ENCODE measurements around the gene CTU1.

CTU1 gene

DNA sequence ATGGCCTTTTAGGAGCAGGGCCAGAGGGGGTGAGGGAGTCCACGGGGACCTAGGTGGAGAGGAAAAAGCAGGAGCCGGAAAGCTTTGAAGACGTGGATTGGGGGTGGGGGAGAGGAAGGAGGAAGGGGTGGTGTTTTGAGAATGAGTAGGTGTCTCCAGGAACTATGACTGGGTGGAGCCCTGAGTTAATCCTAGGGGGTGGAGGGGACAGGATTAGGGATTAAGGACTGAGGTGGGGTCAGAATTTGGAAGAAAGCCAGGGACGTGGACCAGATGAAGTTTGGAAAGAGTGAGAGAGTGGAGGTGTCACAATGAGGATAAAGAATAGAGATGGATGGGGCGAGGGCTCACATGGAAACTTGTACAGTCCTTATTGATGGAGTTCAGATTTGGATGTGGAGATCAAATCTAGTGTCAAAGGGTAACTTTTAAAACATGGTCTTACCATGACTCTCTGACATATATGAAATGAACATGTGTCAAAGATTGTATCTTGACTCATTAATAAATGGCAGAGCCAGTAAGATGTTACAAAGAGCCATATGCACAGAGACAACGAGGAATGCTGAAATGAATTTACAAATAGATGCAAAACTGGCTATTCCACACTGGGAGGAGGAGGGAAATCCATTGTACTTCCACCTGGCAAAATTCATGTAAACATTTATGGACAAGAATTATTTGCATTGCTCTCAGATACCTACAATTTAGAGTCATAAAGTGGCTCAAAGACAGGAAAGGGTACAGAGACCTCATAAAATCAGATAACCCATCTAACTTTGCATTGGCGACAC is 41.6 kb downstream of the CTU1 start:
- no peak overlapping the region for H3K27ac ChIP-seq (ENCODE audit: low read length)

DNA sequence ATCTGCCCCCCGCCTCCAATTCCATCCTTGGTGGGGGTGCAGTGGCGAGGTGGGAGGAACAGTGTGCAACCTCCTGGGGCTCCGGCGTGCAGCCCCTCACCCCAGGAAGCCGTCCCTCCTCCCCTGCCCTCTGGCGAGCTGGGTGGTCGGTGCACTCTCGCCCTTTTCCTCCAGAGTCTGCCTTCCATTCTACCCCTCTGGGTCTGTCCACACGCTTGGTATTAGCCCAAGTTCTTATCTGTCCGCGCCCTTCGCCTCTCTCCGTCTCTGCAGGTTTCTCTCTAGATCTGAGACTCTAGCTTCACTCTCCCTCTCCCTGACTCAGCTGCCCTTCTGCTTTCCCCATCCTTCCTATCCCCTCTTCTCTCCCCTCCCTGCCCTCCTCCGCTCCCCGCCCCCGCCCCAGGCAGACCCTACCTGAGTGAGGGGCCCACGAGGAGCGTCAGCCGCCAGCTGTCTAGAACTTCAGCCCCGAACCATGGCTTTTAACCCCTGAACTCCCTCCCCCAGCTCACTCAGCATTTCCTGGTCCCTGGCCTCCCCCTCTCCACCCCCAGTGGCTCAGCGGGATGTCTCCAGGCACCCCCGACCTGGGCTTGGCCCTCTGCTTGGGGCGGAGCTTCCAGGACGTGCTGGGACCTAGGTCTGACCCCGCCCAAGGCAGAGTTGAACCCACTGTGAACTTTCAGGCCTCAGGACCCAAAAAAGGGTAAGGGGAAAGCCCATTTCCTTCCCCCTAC is 42.8 kb downstream of the CTU1 start:
- Histone ChIP-seq H3K4me3 (ENCODE audit: low read length in 2 of 2) (no peak overlapping the region), H3K36me3 (ENCODE audit: control insufficient read depth in 2 of 2, insufficient read depth in 2 of 2, low read length in 2 of 2) (no peaks in the 10 kb centered on the region), H3K27ac (ENCODE audit: low read length) (no peak overlapping the region), H3K27me3 (ENCODE audit: control insufficient read depth in 1 of 2, insufficient read depth in 2 of 2, low read length in 2 of 2) (peaks cover 18 to 21% of the 10 kb centered on the region in 2 donors), H3K4me1 (ENCODE audit: control insufficient read depth, insufficient read depth, low read length) (no peaks in the 10 kb centered on the region), H3K9me3 (ENCODE audit: control insufficient read depth in 2 of 2, low read length in 2 of 2) (peaks cover 0 to 2% of the 10 kb centered on the region in 2 donors), H3K9ac (ENCODE audit: low read length in 2 of 2) (no peak overlapping the region)

More for the DNA sequence above, 41.6 kb downstream of the CTU1 start:
- H3K4me1 ChIP-seq (ENCODE audit: control insufficient read depth, insufficient read depth, low read length), result no peaks in the 10 kb centered on the region
- H3K9ac ChIP-seq (ENCODE audit: low read length in 2 of 2), result no peak overlapping the region
- H3K36me3 ChIP-seq (ENCODE audit: control insufficient read depth in 2 of 2, insufficient read depth in 2 of 2, low read length in 2 of 2), result no peaks in the 10 kb centered on the region
- peaks cover 0 to 2% of the 10 kb centered on the region in 2 donors for H3K9me3 ChIP-seq (ENCODE audit: control insufficient read depth in 2 of 2, low read length in 2 of 2)
- H3K27me3 ChIP-seq (ENCODE audit: control insufficient read depth in 1 of 2, insufficient read depth in 2 of 2, low read length in 2 of 2), result peaks cover 14 to 21% of the 10 kb centered on the region in 2 donors
- no peak overlapping the region for H3K4me3 ChIP-seq (ENCODE audit: low read length in 2 of 2)

DNA sequence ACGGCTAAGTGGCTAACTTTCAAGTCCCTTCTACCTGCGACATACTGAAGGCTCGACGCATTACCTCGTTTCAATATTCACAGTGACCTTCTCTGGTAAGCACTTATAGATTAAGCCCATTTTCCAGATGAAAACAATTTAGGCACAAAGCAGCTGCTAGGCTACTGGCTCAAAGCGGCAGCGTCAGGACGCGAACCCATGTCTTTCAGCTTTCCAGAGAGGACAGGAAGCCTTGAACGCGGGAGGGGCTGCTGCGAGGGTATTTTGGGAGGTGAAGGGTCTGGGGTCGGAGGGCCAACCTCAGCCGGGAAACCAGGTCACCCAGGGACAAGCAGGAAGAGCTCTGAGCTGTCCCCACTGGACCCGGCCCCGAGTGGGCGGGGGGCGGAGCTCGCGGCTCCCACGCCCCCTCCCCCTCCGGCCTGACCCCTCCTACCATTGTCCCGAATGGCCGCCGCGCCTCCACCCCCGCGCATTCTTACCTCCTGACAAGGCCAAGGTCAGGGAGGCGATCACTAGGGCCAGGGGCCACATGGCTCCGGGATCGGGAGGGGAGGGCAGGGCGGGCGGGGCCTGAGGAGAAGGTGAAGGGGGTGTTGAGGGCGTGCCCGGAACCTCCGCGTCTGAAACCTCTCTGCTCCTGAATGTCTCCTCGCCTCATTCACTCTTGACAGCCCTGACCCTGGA is 43.5 kb downstream of the CTU1 start, which contains the start of gene KLK13:
TSS of gene KLK13 (minus strand) at position 559 of the 687 bp plus-strand sequence. CDS start at position 534, 25 bp downstream.
- Histone ChIP-seq H3K4me1 (ENCODE audit: control insufficient read depth, insufficient read depth, low read length) (no peaks in the 10 kb centered on the region), H3K27me3 (ENCODE audit: control insufficient read depth in 1 of 2, insufficient read depth in 2 of 2, low read length in 2 of 2) (peaks cover 15 to 23% of the 10 kb centered on the region in 2 donors), H3K36me3 (ENCODE audit: control insufficient read depth in 2 of 2, insufficient read depth in 2 of 2, low read length in 2 of 2) (no peaks in the 10 kb centered on the region), H3K9me3 (ENCODE audit: control insufficient read depth in 2 of 2, low read length in 2 of 2) (peaks cover 0 to 2% of the 10 kb centered on the region in 2 donors), H3K4me3 (ENCODE audit: low read length in 2 of 2) (no peak within 1 kb of the TSS), H3K27ac (ENCODE audit: low read length) (no peak within 1 kb of the TSS), H3K9ac (ENCODE audit: low read length in 2 of 2) (no peak within 1 kb of the TSS)

DNA sequence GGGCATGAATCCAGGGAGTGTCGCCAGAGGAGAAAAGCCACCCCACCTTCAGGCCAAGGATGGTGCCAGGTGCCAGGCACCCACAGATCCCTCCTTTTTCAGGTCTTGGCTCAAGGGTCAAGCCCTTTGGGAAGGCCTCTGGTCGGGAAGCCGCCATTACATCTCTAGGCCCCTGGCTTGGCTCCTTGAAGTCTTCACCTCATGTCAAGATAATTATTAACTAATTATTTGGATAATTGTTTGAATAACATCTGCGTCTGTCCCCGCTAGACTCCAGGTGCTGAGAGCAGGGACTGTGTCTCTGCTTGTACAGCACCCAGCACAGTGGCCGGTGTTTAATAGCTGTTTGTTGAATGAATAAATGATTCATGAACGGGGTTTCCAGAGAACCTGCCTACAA is 44.5 kb downstream of the CTU1 start:
- peaks cover 0 to 2% of the 10 kb centered on the region in 2 donors for H3K9me3 ChIP-seq (ENCODE audit: control insufficient read depth in 2 of 2, low read length in 2 of 2)
- no peak overlapping the region for H3K27ac ChIP-seq (ENCODE audit: low read length)
- no peaks in the 10 kb centered on the region for H3K4me1 ChIP-seq (ENCODE audit: control insufficient read depth, insufficient read depth, low read length)
- H3K27me3 ChIP-seq (ENCODE audit: control insufficient read depth in 1 of 2, insufficient read depth in 2 of 2, low read length in 2 of 2), result peaks cover 15 to 23% of the 10 kb centered on the region in 2 donors
- no peaks in the 10 kb centered on the region for H3K36me3 ChIP-seq (ENCODE audit: control insufficient read depth in 2 of 2, insufficient read depth in 2 of 2, low read length in 2 of 2)
- no peak overlapping the region for H3K4me3 ChIP-seq (ENCODE audit: low read length in 2 of 2)
- H3K9ac ChIP-seq (ENCODE audit: low read length in 2 of 2), result no peak overlapping the region

DNA sequence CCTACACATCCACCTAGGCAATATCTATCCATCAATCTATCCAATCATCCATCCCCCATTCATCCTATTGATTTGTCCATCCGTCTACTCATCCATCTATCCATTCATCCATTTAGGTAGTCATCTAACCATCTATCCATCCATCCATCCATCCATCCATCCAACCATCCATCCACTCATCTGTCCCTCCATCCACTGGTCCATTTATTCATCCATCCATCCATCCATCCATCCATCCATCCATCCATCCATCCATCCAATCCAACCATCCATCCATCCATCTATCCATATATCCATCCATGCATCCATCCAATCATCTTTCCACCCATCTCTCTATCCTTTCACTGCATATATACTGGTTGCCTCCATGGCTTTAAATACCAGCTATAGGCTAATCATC is 47.2 kb downstream of the CTU1 start:
- H3K27me3 ChIP-seq (ENCODE audit: control insufficient read depth in 1 of 2, insufficient read depth in 2 of 2, low read length in 2 of 2), result peaks cover 15 to 19% of the 10 kb centered on the region in 2 donors
- H3K36me3 ChIP-seq (ENCODE audit: control insufficient read depth in 2 of 2, insufficient read depth in 2 of 2, low read length in 2 of 2), result no peaks in the 10 kb centered on the region
- H3K27ac ChIP-seq (ENCODE audit: low read length), result no peak overlapping the region
- no peak overlapping the region for H3K9ac ChIP-seq (ENCODE audit: low read length in 2 of 2)
- H3K9me3 ChIP-seq (ENCODE audit: control insufficient read depth in 2 of 2, low read length in 2 of 2), result peaks cover 0 to 2% of the 10 kb centered on the region in 2 donors
- H3K4me1 ChIP-seq (ENCODE audit: control insufficient read depth, insufficient read depth, low read length), result no peaks in the 10 kb centered on the region
- H3K4me3 ChIP-seq (ENCODE audit: low read length in 2 of 2), result no peak overlapping the region

DNA sequence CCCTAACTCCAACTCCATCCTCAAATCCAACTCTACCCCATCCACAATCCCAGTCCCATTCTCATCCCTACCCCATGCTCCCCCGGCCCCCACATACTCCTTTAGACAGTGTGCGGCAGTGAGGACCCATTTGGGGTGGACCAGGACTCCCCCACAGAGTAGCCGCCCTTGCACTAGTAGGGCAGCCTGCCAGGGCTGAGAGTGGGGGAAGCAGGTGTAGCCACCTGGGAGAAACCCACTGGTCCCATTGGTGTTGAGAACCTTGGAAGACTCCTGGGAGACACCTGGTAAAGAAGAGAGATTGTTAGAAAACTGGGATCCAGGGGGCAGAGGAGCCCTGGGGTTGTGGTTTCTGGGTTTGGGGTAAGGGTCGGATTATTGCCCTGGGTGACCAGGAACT is 47.9 kb downstream of the CTU1 start:
- Histone ChIP-seq H3K4me3 (ENCODE audit: low read length in 2 of 2) (no peak overlapping the region), H3K9me3 (ENCODE audit: control insufficient read depth in 2 of 2, low read length in 2 of 2) (peaks cover 0 to 2% of the 10 kb centered on the region in 2 donors), H3K27me3 (ENCODE audit: control insufficient read depth in 1 of 2, insufficient read depth in 2 of 2, low read length in 2 of 2) (peaks cover 15 to 17% of the 10 kb centered on the region in 2 donors), H3K4me1 (ENCODE audit: control insufficient read depth, insufficient read depth, low read length) (no peaks in the 10 kb centered on the region), H3K36me3 (ENCODE audit: control insufficient read depth in 2 of 2, insufficient read depth in 2 of 2, low read length in 2 of 2) (no peaks in the 10 kb centered on the region), H3K9ac (ENCODE audit: low read length in 2 of 2) (no peak overlapping the region), H3K27ac (ENCODE audit: low read length) (no peak overlapping the region)

DNA sequence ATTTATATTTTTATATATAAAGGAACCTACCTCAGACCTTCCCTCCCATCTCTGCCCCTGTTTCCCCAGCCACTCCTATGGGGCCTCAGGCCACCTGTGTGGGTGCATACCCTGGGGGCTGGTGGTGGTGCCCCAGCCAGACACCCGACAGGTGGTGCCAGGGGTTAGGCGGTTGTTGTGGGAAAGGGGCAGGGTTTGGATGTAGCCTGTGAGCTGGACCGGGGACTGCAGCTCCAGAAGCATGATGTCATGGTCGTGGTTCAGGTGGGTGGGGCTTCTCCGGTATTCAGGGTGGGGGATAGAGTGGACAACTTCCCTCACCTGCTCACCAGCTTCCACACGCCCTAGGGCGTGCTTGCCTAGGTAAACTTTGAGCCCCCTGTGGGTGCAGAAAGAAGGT is 48.5 kb downstream of the CTU1 start:
- Histone ChIP-seq H3K27me3 (ENCODE audit: control insufficient read depth in 1 of 2, insufficient read depth in 2 of 2, low read length in 2 of 2) (peaks cover 13 to 15% of the 10 kb centered on the region in 2 donors), H3K9me3 (ENCODE audit: control insufficient read depth in 2 of 2, low read length in 2 of 2) (peaks cover 0 to 2% of the 10 kb centered on the region in 2 donors), H3K27ac (ENCODE audit: low read length) (no peak overlapping the region), H3K4me1 (ENCODE audit: control insufficient read depth, insufficient read depth, low read length) (no peaks in the 10 kb centered on the region), H3K4me3 (ENCODE audit: low read length in 2 of 2) (no peak overlapping the region), H3K9ac (ENCODE audit: low read length in 2 of 2) (no peak overlapping the region), H3K36me3 (ENCODE audit: control insufficient read depth in 2 of 2, insufficient read depth in 2 of 2, low read length in 2 of 2) (no peaks in the 10 kb centered on the region)

DNA sequence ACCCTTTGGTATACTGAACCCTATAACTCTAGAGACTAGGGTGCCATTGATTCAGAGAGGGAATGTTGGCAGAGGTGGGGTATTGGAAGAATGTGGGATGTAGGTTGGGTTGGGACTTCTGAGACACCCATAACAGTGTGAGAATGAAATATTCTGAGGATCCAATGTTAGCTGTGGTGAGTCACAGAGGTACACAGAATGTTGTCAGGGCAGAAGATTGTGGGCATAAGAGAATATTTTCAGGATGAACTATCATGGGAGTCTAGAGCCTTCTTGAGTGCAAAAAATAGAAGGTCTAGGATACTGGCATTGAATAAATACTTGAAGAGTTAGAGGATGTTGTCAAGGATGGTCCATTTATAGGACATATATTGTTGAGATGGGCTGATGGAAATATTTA is 52.3 kb downstream of the CTU1 start:
- no peaks in the 10 kb centered on the region for H3K4me1 ChIP-seq (ENCODE audit: control insufficient read depth, insufficient read depth, low read length)
- no peaks in the 10 kb centered on the region for H3K36me3 ChIP-seq (ENCODE audit: control insufficient read depth in 2 of 2, insufficient read depth in 2 of 2, low read length in 2 of 2)
- no peak overlapping the region for H3K4me3 ChIP-seq (ENCODE audit: low read length in 2 of 2)
- H3K27ac ChIP-seq (ENCODE audit: low read length), result no peak overlapping the region
- peaks cover 2 to 5% of the 10 kb centered on the region in 2 donors for H3K27me3 ChIP-seq (ENCODE audit: control insufficient read depth in 1 of 2, insufficient read depth in 2 of 2, low read length in 2 of 2)
- H3K9ac ChIP-seq (ENCODE audit: low read length in 2 of 2), result no peak overlapping the region
- no peaks in the 10 kb centered on the region for H3K9me3 ChIP-seq (ENCODE audit: control insufficient read depth in 2 of 2, low read length in 2 of 2)

Measured in stomach smooth muscle (tissue), 2 donors.